Measurements from ENCODE around the gene TMEM150A.

Gene TMEM150A

GRCh38 chr2:85589982-85590791, 12.3 kb downstream of the TMEM150A start:
- H3K4me2 ChIP-seq (ENCODE audit: low read length): no peak overlapping the region
- no peak overlapping the region for H3K4me3 ChIP-seq (ENCODE audit: low read length)
- H3K4me1 ChIP-seq (ENCODE audit: control insufficient read depth, low read length): peaks cover 24% of the 10 kb centered on the region
- H3K27ac ChIP-seq (ENCODE audit: low read depth, low read length): no peak overlapping the region
- peaks cover 12% of the 10 kb centered on the region for H3K79me2 ChIP-seq (ENCODE audit: control insufficient read depth, low read length)
- no peak for TF ChIP-seq EZH2phosphoT487 (IDR thresholded peaks at IDR 0.05; ENCODE audit: borderline replicate concordance, low read length)
- no peak for TF ChIP-seq CTCF (IDR thresholded peaks at IDR 0.05; ENCODE audit: low read depth, low read length, poor library complexity, severe bottlenecking)
- no peaks in the 10 kb centered on the region for H4K20me1 ChIP-seq (ENCODE audit: control insufficient read depth, insufficient read depth, low read depth, low read length)
- no peaks in the 10 kb centered on the region for H3K9me3 ChIP-seq (ENCODE audit: control insufficient read depth, insufficient read depth, low read length)
- H3F3A ChIP-seq (ENCODE audit: control insufficient read depth, insufficient read depth): no peaks in the 10 kb centered on the region
- no peaks in the 10 kb centered on the region for H3K36me3 ChIP-seq (ENCODE audit: control insufficient read depth, low read length)
- H3K9me2 ChIP-seq (replicated peaks; ENCODE audit: control insufficient read depth, low read length): no peaks in the 10 kb centered on the region
- H3K27me3 ChIP-seq (ENCODE audit: control insufficient read depth, low read length): no peaks in the 10 kb centered on the region

DNA sequence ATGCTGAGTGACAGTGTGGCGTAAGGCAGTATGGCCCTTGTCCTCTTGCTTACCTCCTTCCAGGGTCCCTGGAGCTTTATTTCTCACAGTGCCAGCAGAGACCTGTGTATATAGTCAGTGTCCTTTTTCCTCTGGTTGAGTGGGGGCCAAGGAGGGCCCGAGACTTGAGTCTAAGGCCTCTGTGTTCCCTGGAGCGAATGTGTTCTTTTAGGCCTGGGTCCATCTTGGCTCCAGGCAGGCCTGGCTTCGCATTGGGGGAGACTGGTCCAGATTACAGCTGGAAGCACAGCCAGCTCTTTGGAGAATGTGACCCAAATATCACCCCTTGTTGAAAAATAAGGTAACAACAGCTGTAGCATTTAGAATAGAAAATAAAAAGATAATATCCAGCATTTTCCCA, 13.3 kb downstream of the TMEM150A start:
- no peak overlapping the region for H3K4me3 ChIP-seq (ENCODE audit: low read length)
- H3K79me2 ChIP-seq (ENCODE audit: control insufficient read depth, low read length): peaks cover 2% of the 10 kb centered on the region; the same call in 1 of the 2 replicates
- no peak overlapping the region for H3K4me2 ChIP-seq (ENCODE audit: low read length)
- TF ChIP-seq CTCF (IDR thresholded peaks at IDR 0.05; ENCODE audit: low read depth, low read length, poor library complexity, severe bottlenecking) (no peak), EZH2phosphoT487 (IDR thresholded peaks at IDR 0.05; ENCODE audit: borderline replicate concordance, low read length) (no peak)
- no peaks in the 10 kb centered on the region for H4K20me1 ChIP-seq (ENCODE audit: control insufficient read depth, insufficient read depth, low read depth, low read length)
- H3K36me3 ChIP-seq (ENCODE audit: control insufficient read depth, low read length): no peaks in the 10 kb centered on the region
- H3K9me3 ChIP-seq (ENCODE audit: control insufficient read depth, insufficient read depth, low read length): no peaks in the 10 kb centered on the region
- no peaks in the 10 kb centered on the region for H3K27me3 ChIP-seq (ENCODE audit: control insufficient read depth, low read length)
- no peak overlapping the region for H3K27ac ChIP-seq (ENCODE audit: low read depth, low read length)
- H3K4me1 ChIP-seq (ENCODE audit: control insufficient read depth, low read length): peaks cover 23% of the 10 kb centered on the region
- H3K9me2 ChIP-seq (replicated peaks; ENCODE audit: control insufficient read depth, low read length): no peaks in the 10 kb centered on the region
- no peaks in the 10 kb centered on the region for H3F3A ChIP-seq (ENCODE audit: control insufficient read depth, insufficient read depth)

DNA sequence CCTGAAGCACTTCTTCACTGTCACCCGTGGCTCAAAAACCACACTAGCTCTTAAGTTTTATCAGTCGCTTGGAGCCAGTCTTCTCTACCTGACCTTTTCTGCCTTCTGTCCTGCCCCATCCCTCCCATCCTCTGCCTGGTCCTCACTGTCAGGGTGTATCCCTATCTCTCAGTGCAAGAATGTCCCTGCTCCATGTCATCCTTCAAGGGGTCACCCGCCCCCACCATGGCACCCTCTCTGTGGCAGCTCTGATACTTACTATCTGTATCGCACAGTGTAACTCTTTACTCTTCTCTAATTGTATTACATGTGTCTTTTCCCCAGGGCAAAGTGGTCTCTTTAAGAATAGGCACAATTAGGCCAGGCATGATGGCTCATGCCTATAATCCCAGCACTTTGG, 13.9 kb downstream of the TMEM150A start:
- no peaks in the 10 kb centered on the region for H3K79me2 ChIP-seq (ENCODE audit: control insufficient read depth, low read length)
- no peak overlapping the region for H3K4me2 ChIP-seq (ENCODE audit: low read length)
- H3K27me3 ChIP-seq (ENCODE audit: control insufficient read depth, low read length): no peaks in the 10 kb centered on the region
- H3K36me3 ChIP-seq (ENCODE audit: control insufficient read depth, low read length): no peaks in the 10 kb centered on the region
- no peaks in the 10 kb centered on the region for H3K9me3 ChIP-seq (ENCODE audit: control insufficient read depth, insufficient read depth, low read length)
- H4K20me1 ChIP-seq (ENCODE audit: control insufficient read depth, insufficient read depth, low read depth, low read length): no peaks in the 10 kb centered on the region
- H3K27ac ChIP-seq (ENCODE audit: low read depth, low read length): no peak overlapping the region
- H3F3A ChIP-seq (ENCODE audit: control insufficient read depth, insufficient read depth): no peaks in the 10 kb centered on the region
- no peaks in the 10 kb centered on the region for H3K9me2 ChIP-seq (replicated peaks; ENCODE audit: control insufficient read depth, low read length)
- H3K4me3 ChIP-seq (ENCODE audit: low read length): no peak overlapping the region
- peaks cover 22% of the 10 kb centered on the region for H3K4me1 ChIP-seq (ENCODE audit: control insufficient read depth, low read length)
- TF ChIP-seq CTCF (IDR thresholded peaks at IDR 0.05; ENCODE audit: low read depth, low read length, poor library complexity, severe bottlenecking) (no peak), EZH2phosphoT487 (IDR thresholded peaks at IDR 0.05; ENCODE audit: borderline replicate concordance, low read length) (no peak)

Measured in DOHH2 (cell line).